CD4-positive, alpha-beta memory T cell (primary cell): Measurements from ENCODE around the gene FOS. TPM values are rescaled to one million over a fixed set of nuclear protein-coding genes. Genes with fewer than 3 reads are reported as not detected.
"Not testable (repeated sequence)": the region's sequence is repeated elsewhere in the genome, so short reads cannot be mapped to it uniquely, and the experiment has no call there.

Source experiments
- CTCF ChIA-PET: fragments of 350-600 bp; sonication (Branson Sonifier 250); formaldehyde crosslinking; loops from one replicate; lab custom pipeline; 2021; ENCODE audit warnings: inconsistent platforms; ENCODE audit not compliant: partially characterized antibody; lab: Charles Lee
- POLR2A ChIA-PET: fragments of 350-600 bp; sonication (Branson Sonifier 250); formaldehyde crosslinking; loops from one replicate; lab custom pipeline; 2021; ENCODE audit not compliant: partially characterized antibody; lab: Charles Lee
- DNase-seq, 5 donors: peaks; one replicate each; pipeline versions ENCODE4 v3.0.0 to v3.0.0-alpha.2; 2020 to 2022; ENCODE audit warnings: mixed read lengths in 1 of 5
- H3K27ac ChIP-seq: one replicate; pipeline ENCODE4 v1.7.0; 2013; ENCODE audit warnings: low read depth, low read length
- H3K27me3 ChIP-seq: 2 replicates; pipeline ENCODE4 v1.7.0; 2013; ENCODE audit warnings: mild to moderate bottlenecking, low read length, moderate library complexity; ENCODE audit not compliant: insufficient read depth
- H3K36me3 ChIP-seq: 2 replicates; pipeline ENCODE4 v1.7.0; 2013; ENCODE audit warnings: mild to moderate bottlenecking, low read length, moderate library complexity; ENCODE audit not compliant: insufficient read depth
- H3K4me1 ChIP-seq: 2 replicates; pipeline ENCODE4 v1.7.0; 2013; ENCODE audit warnings: mild to moderate bottlenecking, low read length, moderate library complexity; ENCODE audit not compliant: insufficient read depth
- H3K4me3 ChIP-seq, 2 donors: one replicate each; pipeline ENCODE4 v1.7.0; 2013; ENCODE audit warnings: low read length in 2 of 2, mild to moderate bottlenecking in 1 of 2
- H3K9me3 ChIP-seq, 2 donors: one replicate each; pipeline ENCODE4 v1.7.0; 2013; ENCODE audit warnings: low read length in 2 of 2, control low read depth in 1 of 2; ENCODE audit not compliant: control insufficient read depth in 1 of 2
- H3K27ac Mint-ChIP-seq, 7 donors: one replicate each; pipeline ENCODE4 v1.8.0; 2020 to 2021; ENCODE audit warnings: mixed read lengths in 7 of 7, mild to moderate bottlenecking in 6 of 7, inconsistent platforms in 3 of 7, moderate library complexity in 3 of 7
- H3K27me3 Mint-ChIP-seq, 2 donors: one replicate each; pipeline ENCODE4 v1.8.0; 2020 to 2021; ENCODE audit warnings: mixed read lengths in 2 of 2
- H3K36me3 Mint-ChIP-seq, 2 donors: one replicate each; pipeline ENCODE4 v1.8.0; 2020 to 2021; ENCODE audit warnings: mixed read lengths in 2 of 2, inconsistent platforms in 1 of 2, mild to moderate bottlenecking in 1 of 2
- H3K4me1 Mint-ChIP-seq, 4 donors: one replicate each; pipeline ENCODE4 v1.8.0; 2020 to 2021; ENCODE audit warnings: mixed read lengths in 4 of 4, mild to moderate bottlenecking in 1 of 4
- H3K4me3 Mint-ChIP-seq, 8 donors: one replicate each; pipeline ENCODE4 v1.8.0; 2020 to 2021; ENCODE audit warnings: mixed read lengths in 8 of 8, mild to moderate bottlenecking in 7 of 8, moderate library complexity in 6 of 8, inconsistent platforms in 3 of 8
- H3K9me3 Mint-ChIP-seq, 8 donors: one replicate each; pipeline ENCODE4 v1.8.0; 2020 to 2021; ENCODE audit warnings: mixed read lengths in 8 of 8, mild to moderate bottlenecking in 5 of 8, inconsistent platforms in 3 of 8, moderate library complexity in 1 of 8
- intact Hi-C: fragments of 100-400 bp; cut with micrococcal nuclease; formaldehyde crosslinking; loops from one replicate; pipeline ENCODE4 v1.15.1; 2023
- polyA plus RNA-seq, 2 donors: library from polyadenylated mRNA; unstranded; fragments of 300-500 nt; fragmentation: Illumina TruSeq; gene quantifications; one replicate each; pipeline ENCODE4 v1.2.3, GENCODE V29; 2021
- total RNA-seq, 2 experiments: library from RNA; stranded (reverse); gene quantifications; one replicate each; pipeline ENCODE4 v1.2.3, GENCODE V29; 2021

The FOS gene
- total and polyA plus RNA-seq, 4 experiments from 2014 or later = 4.1 to 519 (median 83.3) TPM

DNA sequence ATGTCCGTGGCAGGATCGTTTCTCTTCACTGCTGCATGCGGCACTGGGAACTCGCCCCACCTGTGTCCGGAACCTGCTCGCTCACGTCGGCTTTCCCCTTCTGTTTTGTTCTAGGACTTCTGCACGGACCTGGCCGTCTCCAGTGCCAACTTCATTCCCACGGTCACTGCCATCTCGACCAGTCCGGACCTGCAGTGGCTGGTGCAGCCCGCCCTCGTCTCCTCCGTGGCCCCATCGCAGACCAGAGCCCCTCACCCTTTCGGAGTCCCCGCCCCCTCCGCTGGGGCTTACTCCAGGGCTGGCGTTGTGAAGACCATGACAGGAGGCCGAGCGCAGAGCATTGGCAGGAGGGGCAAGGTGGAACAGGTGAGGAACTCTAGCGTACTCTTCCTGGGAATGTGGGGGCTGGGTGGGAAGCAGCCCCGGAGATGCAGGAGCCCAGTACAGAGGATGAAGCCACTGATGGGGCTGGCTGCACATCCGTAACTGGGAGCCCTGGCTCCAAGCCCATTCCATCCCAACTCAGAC, 1.2 kb downstream of the FOS start:
- Mint-ChIP-seq H3K27ac (peak overlapping the region; percentile 98 to 100 (median 99)), H3K9me3 (peaks cover 0 to 27% (median 0%) of the 10 kb centered on the region in 8 donors), H3K4me3 (peak overlapping the region; percentile 90 to 98 (median 94)), H3K36me3 (peaks cover 14 to 46% of the 10 kb centered on the region in 2 donors), H3K4me1 (peaks cover 31 to 78% (median 41%) of the 10 kb centered on the region in 4 donors), H3K27me3 (peaks cover 0 to 28% of the 10 kb centered on the region in 2 donors)
- intact Hi-C loops = no loop called here
- peaks cover 6% of the 10 kb centered on the region for H3K27me3 ChIP-seq
- POLR2A ChIA-PET = interaction anchor here (0.6 to 6.8 kb wide), 10 partner anchors 12 to 104 kb away, joined by 3 to 91 read pairs (median 6); no protein-coding TSS in a partner anchor
- CTCF ChIA-PET = interaction anchor here (1.9 kb wide), 1 partner anchor 47 kb away, joined by 7 read pairs; no protein-coding TSS in a partner anchor
- no peaks in the 10 kb centered on the region for H3K9me3 ChIP-seq
- H3K36me3 ChIP-seq = no peaks in the 10 kb centered on the region
- peak overlapping the region; percentile 64 to 89 for H3K4me3 ChIP-seq
- peak in 1 of 5 donors; percentile 51 for DNase-seq
- peak overlapping the region; percentile 75 for H3K27ac ChIP-seq
- H3K4me1 ChIP-seq = peaks cover 44% of the 10 kb centered on the region

DNA sequence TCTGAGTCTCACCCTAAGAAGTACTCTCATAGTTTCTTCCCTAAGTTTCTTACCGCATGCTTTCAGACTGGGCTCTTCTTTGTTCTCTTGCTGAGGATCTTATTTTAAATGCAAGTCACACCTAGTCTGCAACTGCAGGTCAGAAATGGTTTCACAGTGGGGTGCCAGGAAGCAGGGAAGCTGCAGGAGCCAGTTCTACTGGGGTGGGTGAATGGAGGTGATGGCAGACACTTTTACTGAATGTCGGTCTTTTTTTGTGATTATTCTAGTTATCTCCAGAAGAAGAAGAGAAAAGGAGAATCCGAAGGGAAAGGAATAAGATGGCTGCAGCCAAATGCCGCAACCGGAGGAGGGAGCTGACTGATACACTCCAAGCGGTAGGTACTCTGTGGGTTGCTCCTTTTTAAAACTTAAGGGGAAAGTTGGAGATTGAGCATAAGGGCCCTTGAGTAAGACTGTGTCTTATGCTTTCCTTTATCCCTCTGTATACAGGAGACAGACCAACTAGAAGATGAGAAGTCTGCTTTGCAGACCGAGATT, 1.7 kb downstream of the FOS start:
- DNase-seq = peak in 4 of 5 donors; percentile 40 to 48 (median 44)
- intact Hi-C loops = no loop called here
- H3K27me3 ChIP-seq = peaks cover 6% of the 10 kb centered on the region
- Mint-ChIP-seq H3K36me3 (peaks cover 14 to 46% of the 10 kb centered on the region in 2 donors), H3K4me3 (peak overlapping the region; percentile 90 to 98 (median 94)), H3K9me3 (peaks cover 0 to 30% (median 0%) of the 10 kb centered on the region in 8 donors), H3K27ac (peak overlapping the region; percentile 78 to 100 (median 99)), H3K27me3 (peaks cover 0 to 28% of the 10 kb centered on the region in 2 donors), H3K4me1 (peaks cover 25 to 73% (median 36%) of the 10 kb centered on the region in 4 donors)
- peaks cover 39% of the 10 kb centered on the region for H3K4me1 ChIP-seq
- CTCF ChIA-PET = interaction anchor here (1.9 kb wide), 2 partner anchors 15 to 48 kb away, joined by 6 to 7 read pairs; no protein-coding TSS in a partner anchor
- no peaks in the 10 kb centered on the region for H3K9me3 ChIP-seq
- POLR2A ChIA-PET = interaction anchor here (1.8 to 2.0 kb wide), 4 partner anchors 13 to 33 kb away, joined by 6 to 10 read pairs (median 6); no protein-coding TSS in a partner anchor
- H3K27ac ChIP-seq = peak overlapping the region; percentile 75
- no peaks in the 10 kb centered on the region for H3K36me3 ChIP-seq
- H3K4me3 ChIP-seq = peak overlapping the region in 1 of 2 donors; percentile 89

DNA sequence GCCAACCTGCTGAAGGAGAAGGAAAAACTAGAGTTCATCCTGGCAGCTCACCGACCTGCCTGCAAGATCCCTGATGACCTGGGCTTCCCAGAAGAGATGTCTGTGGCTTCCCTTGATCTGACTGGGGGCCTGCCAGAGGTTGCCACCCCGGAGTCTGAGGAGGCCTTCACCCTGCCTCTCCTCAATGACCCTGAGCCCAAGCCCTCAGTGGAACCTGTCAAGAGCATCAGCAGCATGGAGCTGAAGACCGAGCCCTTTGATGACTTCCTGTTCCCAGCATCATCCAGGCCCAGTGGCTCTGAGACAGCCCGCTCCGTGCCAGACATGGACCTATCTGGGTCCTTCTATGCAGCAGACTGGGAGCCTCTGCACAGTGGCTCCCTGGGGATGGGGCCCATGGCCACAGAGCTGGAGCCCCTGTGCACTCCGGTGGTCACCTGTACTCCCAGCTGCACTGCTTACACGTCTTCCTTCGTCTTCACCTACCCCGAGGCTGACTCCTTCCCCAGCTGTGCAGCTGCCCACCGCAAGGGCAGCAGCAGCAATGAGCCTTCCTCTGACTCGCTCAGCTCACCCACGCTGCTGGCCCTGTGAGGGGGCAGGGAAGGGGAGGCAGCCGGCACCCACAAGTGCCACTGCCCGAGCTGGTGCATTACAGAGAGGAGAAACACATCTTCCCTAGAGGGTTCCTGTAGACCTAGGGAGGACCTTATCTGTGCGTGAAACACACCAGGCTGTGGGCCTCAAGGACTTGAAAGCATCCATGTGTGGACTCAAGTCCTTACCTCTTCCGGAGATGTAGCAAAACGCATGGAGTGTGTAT, 2.4 kb downstream of the FOS start:
- Mint-ChIP-seq H3K27me3 (peaks cover 3 to 28% of the 10 kb centered on the region in 2 donors), H3K9me3 (peaks cover 0 to 32% (median 0%) of the 10 kb centered on the region in 8 donors), H3K27ac (peak overlapping the region; percentile 86 to 100 (median 99)), H3K36me3 (peaks cover 14 to 46% of the 10 kb centered on the region in 2 donors), H3K4me1 (peaks cover 22 to 68% (median 33%) of the 10 kb centered on the region in 4 donors), H3K4me3 (peak overlapping the region; percentile 90 to 98 (median 94))
- DNase-seq = peak; percentile 50 to 63 (median 59)
- Histone ChIP-seq H3K36me3 (no peaks in the 10 kb centered on the region), H3K4me1 (peaks cover 32% of the 10 kb centered on the region), H3K4me3 (no peak overlapping the region), H3K9me3 (no peaks in the 10 kb centered on the region), H3K27ac (no peak overlapping the region), H3K27me3 (peaks cover 6% of the 10 kb centered on the region)
- intact Hi-C loops = no loop called here
- POLR2A ChIA-PET = interaction anchor here (0.6 to 2.0 kb wide), 7 partner anchors 9 to 101 kb away, joined by 3 to 10 read pairs (median 6); no protein-coding TSS in a partner anchor
- CTCF ChIA-PET = interaction anchor here (1.9 kb wide), 2 partner anchors 14 to 48 kb away, joined by 6 to 7 read pairs; no protein-coding TSS in a partner anchor

DNA sequence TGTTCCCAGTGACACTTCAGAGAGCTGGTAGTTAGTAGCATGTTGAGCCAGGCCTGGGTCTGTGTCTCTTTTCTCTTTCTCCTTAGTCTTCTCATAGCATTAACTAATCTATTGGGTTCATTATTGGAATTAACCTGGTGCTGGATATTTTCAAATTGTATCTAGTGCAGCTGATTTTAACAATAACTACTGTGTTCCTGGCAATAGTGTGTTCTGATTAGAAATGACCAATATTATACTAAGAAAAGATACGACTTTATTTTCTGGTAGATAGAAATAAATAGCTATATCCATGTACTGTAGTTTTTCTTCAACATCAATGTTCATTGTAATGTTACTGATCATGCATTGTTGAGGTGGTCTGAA, 3.0 kb downstream of the FOS start:
- intact Hi-C loops = no loop called here
- no peaks in the 10 kb centered on the region for H3K9me3 ChIP-seq
- H3K27ac ChIP-seq = no peak overlapping the region
- no peaks in the 10 kb centered on the region for H3K36me3 ChIP-seq
- peak overlapping the region; percentile 85 to 100 (median 99) for H3K27ac Mint-ChIP-seq
- peak overlapping the region in 7 of 8 donors; percentile 63 to 98 (median 94) for H3K4me3 Mint-ChIP-seq
- H3K27me3 ChIP-seq = peaks cover 6% of the 10 kb centered on the region
- no peak for DNase-seq
- H3K4me3 ChIP-seq = no peak overlapping the region
- POLR2A ChIA-PET = interaction anchor here (0.6 to 2.0 kb wide), 7 partner anchors 9 to 101 kb away, joined by 3 to 10 read pairs (median 6); no protein-coding TSS in a partner anchor
- CTCF ChIA-PET = interaction anchor here (1.9 kb wide), 2 partner anchors 14 to 49 kb away, joined by 6 to 7 read pairs; no protein-coding TSS in a partner anchor
- H3K9me3 Mint-ChIP-seq = peaks cover 0 to 32% (median 0%) of the 10 kb centered on the region in 8 donors
- H3K4me1 ChIP-seq = peaks cover 26% of the 10 kb centered on the region
- H3K36me3 Mint-ChIP-seq = peaks cover 14 to 46% of the 10 kb centered on the region in 2 donors
- H3K4me1 Mint-ChIP-seq = peaks cover 20 to 66% (median 29%) of the 10 kb centered on the region in 4 donors
- peaks cover 3 to 27% of the 10 kb centered on the region in 2 donors for H3K27me3 Mint-ChIP-seq

DNA sequence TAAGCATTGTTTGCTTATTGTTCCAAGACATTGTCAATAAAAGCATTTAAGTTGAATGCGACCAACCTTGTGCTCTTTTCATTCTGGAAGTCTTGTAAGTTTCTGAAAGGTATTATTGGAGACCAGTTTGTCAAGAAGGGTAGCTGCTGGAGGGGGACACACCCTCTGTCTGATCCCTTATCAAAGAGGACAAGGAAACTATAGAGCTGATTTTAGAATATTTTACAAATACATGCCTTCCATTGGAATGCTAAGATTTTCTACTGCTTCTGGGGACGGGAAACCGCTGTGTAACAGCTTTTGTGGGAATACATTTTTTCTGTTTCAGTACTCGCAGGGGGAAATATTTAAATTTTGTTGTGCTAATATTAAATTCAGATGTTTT, 3.5 kb downstream of the FOS start:
- H3K36me3 Mint-ChIP-seq = peaks cover 14 to 46% of the 10 kb centered on the region in 2 donors
- CTCF ChIA-PET = interaction anchor here (0.9 to 1.9 kb wide), 3 partner anchors 12 to 49 kb away, joined by 3 to 6 read pairs (median 6); no protein-coding TSS in a partner anchor
- POLR2A ChIA-PET = interaction anchor here (1.2 to 2.5 kb wide), 4 partner anchors 8 to 51 kb away, joined by 3 to 12 read pairs (median 8); no protein-coding TSS in a partner anchor

DNA sequence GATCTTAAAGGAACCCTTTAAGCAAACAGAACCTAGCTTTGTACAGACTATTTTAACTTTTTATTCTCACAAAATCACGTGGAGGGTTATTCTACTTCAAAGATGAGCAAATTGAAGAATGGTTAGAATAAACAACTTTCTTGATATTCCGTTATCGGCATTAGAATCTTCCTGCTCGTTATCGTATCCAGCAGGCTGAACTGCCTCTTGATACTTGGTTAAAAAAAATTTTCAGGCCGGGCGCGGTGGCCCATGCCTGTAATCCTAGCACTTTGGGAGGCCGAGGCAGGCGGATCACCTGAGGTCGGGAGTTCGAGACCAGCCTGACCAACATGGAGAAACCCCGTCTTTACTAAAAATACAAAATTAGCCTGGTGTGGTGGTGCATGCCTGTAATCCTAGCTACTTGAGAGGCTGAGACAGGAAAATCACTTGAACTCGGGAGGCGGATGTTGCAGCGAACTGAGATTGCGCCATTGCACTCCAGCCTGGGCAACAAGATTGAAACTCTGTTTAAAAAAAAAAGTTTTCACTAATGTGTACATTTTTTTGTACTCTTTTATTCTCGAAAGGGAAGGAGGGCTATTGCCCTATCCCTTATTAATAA, 4.0 kb downstream of the FOS start:
- H3K27ac ChIP-seq = not testable (repeated sequence)

More for the DNA sequence above, 3.5 kb downstream of the FOS start:
- H3K9me3 ChIP-seq = no peaks in the 10 kb centered on the region
- H3K27ac Mint-ChIP-seq = peak overlapping the region in 5 of 7 donors; percentile 10 to 99 (median 89)
- peak overlapping the region in 2 of 8 donors; percentile 32 to 76 for H3K4me3 Mint-ChIP-seq
- H3K27me3 Mint-ChIP-seq = peaks cover 3 to 27% of the 10 kb centered on the region in 2 donors
- H3K27me3 ChIP-seq = peaks cover 6% of the 10 kb centered on the region
- H3K4me1 ChIP-seq = peaks cover 24% of the 10 kb centered on the region
- peaks cover 18 to 62% (median 27%) of the 10 kb centered on the region in 4 donors for H3K4me1 Mint-ChIP-seq
- H3K9me3 Mint-ChIP-seq = peaks cover 0 to 32% (median 0%) of the 10 kb centered on the region in 8 donors
- peak; percentile 41 to 61 (median 54) for DNase-seq
- H3K36me3 ChIP-seq = no peaks in the 10 kb centered on the region
- no peak overlapping the region for H3K27ac ChIP-seq
- intact Hi-C loops = no loop called here
- H3K4me3 ChIP-seq = no peak overlapping the region

More for the DNA sequence above, 4.0 kb downstream of the FOS start:
- H3K4me1 ChIP-seq = peaks cover 19% of the 10 kb centered on the region
- Mint-ChIP-seq H3K36me3 (peaks cover 14 to 46% of the 10 kb centered on the region in 2 donors), H3K27ac (peak overlapping the region in 6 of 7 donors; percentile 39 to 99 (median 90)), H3K27me3 (peaks cover 3 to 26% of the 10 kb centered on the region in 2 donors), H3K9me3 (peaks cover 0 to 32% (median 0%) of the 10 kb centered on the region in 8 donors), H3K4me3 (peak overlapping the region; percentile 17 to 76 (median 55)), H3K4me1 (peaks cover 17 to 60% (median 25%) of the 10 kb centered on the region in 4 donors)
- H3K9me3 ChIP-seq, H3K27me3 ChIP-seq, intact Hi-C loops, H3K36me3 ChIP-seq, H3K4me3 ChIP-seq: not testable (repeated sequence)
- ChIA-PET CTCF (interaction anchor here (0.9 to 1.9 kb wide), 3 partner anchors 12 to 50 kb away, joined by 3 to 6 read pairs (median 6); no protein-coding TSS in a partner anchor), POLR2A (interaction anchor here (2.5 kb wide), 1 partner anchor 24 kb away, joined by 12 read pairs; no protein-coding TSS in a partner anchor)
- DNase-seq = peak; percentile 68 to 78 (median 72)
